Astrocyte (in vitro differentiated cells and primary cell): ENCODE results near the gene ARSG.
"Not testable (repeated sequence)": the region's sequence is repeated elsewhere in the genome, so short reads cannot be mapped to it uniquely, and the experiment has no call there.

ENCODE experiments used
- EZH2 ChIP-seq: IDR thresholded peaks from 2 replicates; pipeline ENCODE4 v1.6.1; 2012; ENCODE audit warnings: mild to moderate bottlenecking, low read length, inconsistent platforms; ENCODE audit not compliant: insufficient read depth
- TF ChIP-seq, protein P1 (sequence below): IDR thresholded peaks from 2 replicates; pipeline ENCODE4 v1.5.1; 2011; ENCODE audit warnings: low read depth, mild to moderate bottlenecking, inconsistent platforms, low read length, moderate library complexity; ENCODE audit not compliant: insufficient read depth

GRCh38 chr17:68403837-68404236 is 112.5 kb downstream of the ARSG start:
- TF ChIP-seq, protein P1, sequence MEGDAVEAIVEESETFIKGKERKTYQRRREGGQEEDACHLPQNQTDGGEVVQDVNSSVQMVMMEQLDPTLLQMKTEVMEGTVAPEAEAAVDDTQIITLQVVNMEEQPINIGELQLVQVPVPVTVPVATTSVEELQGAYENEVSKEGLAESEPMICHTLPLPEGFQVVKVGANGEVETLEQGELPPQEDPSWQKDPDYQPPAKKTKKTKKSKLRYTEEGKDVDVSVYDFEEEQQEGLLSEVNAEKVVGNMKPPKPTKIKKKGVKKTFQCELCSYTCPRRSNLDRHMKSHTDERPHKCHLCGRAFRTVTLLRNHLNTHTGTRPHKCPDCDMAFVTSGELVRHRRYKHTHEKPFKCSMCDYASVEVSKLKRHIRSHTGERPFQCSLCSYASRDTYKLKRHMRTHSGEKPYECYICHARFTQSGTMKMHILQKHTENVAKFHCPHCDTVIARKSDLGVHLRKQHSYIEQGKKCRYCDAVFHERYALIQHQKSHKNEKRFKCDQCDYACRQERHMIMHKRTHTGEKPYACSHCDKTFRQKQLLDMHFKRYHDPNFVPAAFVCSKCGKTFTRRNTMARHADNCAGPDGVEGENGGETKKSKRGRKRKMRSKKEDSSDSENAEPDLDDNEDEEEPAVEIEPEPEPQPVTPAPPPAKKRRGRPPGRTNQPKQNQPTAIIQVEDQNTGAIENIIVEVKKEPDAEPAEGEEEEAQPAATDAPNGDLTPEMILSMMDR = not testable (repeated sequence)
- not testable (repeated sequence) for TF ChIP-seq EZH2
